Astrocyte (in vitro differentiated cells and primary cell): ENCODE results near the gene TEKT2. TPM values are rescaled to one million over a fixed set of nuclear protein-coding genes. Genes with fewer than 3 reads are reported as not detected.

Experiments used
- DNase-seq: peaks from one replicate; pipeline ENCODE4 v3.0.0-alpha.2; 2010; ENCODE audit warnings: low read depth
- FAIRE-seq: peaks from 2 replicates; lab custom pipeline; 2011; peaks lifted over from hg19 to GRCh38; lab: Jason Lieb, UNC
- H2AFZ ChIP-seq: 2 replicates; pipeline ENCODE4 v1.6.0; 2012; ENCODE audit warnings: low read depth, low read length, inconsistent platforms
- H3K27ac ChIP-seq: 2 replicates; pipeline ENCODE4 v1.5.1; 2011; ENCODE audit warnings: low read depth, low read length, inconsistent platforms
- H3K27me3 ChIP-seq: 2 replicates; pipeline ENCODE4 v1.6.0; 2011; ENCODE audit warnings: low read length, inconsistent platforms; ENCODE audit not compliant: insufficient read depth
- H3K36me3 ChIP-seq: 2 replicates; pipeline ENCODE4 v1.5.1; 2011; ENCODE audit warnings: low read length, inconsistent platforms; ENCODE audit not compliant: insufficient read depth
- H3K4me1 ChIP-seq: 2 replicates; pipeline ENCODE4 v1.5.1; 2011; ENCODE audit warnings: low read length, inconsistent platforms; ENCODE audit not compliant: insufficient read depth
- H3K4me2 ChIP-seq: 2 replicates; pipeline ENCODE4 v1.6.0; 2012; ENCODE audit warnings: low read length, inconsistent platforms
- H3K4me3 ChIP-seq: 2 replicates; pipeline ENCODE4 v1.5.1; 2011; ENCODE audit warnings: low read depth, mild to moderate bottlenecking, low read length, inconsistent platforms; ENCODE audit not compliant: insufficient read depth
- H3K79me2 ChIP-seq: 2 replicates; pipeline ENCODE4 v1.6.0; 2012; ENCODE audit warnings: mild to moderate bottlenecking, low read length, inconsistent platforms; ENCODE audit not compliant: insufficient read depth
- H3K9ac ChIP-seq: 2 replicates; pipeline ENCODE4 v1.6.0; 2012; ENCODE audit warnings: mild to moderate bottlenecking, low read length, inconsistent platforms
- H3K9me3 ChIP-seq: 2 replicates; pipeline ENCODE4 v1.5.1; 2012; ENCODE audit warnings: low read depth, mild to moderate bottlenecking, low read length, inconsistent platforms; ENCODE audit not compliant: insufficient read depth
- H4K20me1 ChIP-seq: 2 replicates; pipeline ENCODE4 v1.6.0; 2012; ENCODE audit warnings: low read length, inconsistent platforms; ENCODE audit not compliant: insufficient read depth
- H3K27ac Mint-ChIP-seq: one replicate; pipeline ENCODE4 v1.8.0; 2021; ENCODE audit warnings: mild to moderate bottlenecking, mixed read lengths; ENCODE audit not compliant: unreplicated experiment
- H3K27me3 Mint-ChIP-seq: one replicate; pipeline ENCODE4 v1.8.0; 2021; ENCODE audit warnings: low read depth, mixed read lengths; ENCODE audit not compliant: unreplicated experiment
- H3K36me3 Mint-ChIP-seq: one replicate; pipeline ENCODE4 v1.8.0; 2021; ENCODE audit warnings: low read depth, mixed read lengths; ENCODE audit not compliant: unreplicated experiment
- H3K4me1 Mint-ChIP-seq: one replicate; pipeline ENCODE4 v1.8.0; 2021; ENCODE audit warnings: low read depth, mixed read lengths; ENCODE audit not compliant: unreplicated experiment
- H3K4me3 Mint-ChIP-seq: one replicate; pipeline ENCODE4 v1.8.0; 2021; ENCODE audit warnings: mild to moderate bottlenecking, moderate library complexity, mixed read lengths; ENCODE audit not compliant: unreplicated experiment
- H3K9me3 Mint-ChIP-seq: one replicate; pipeline ENCODE4 v1.8.0; 2021; ENCODE audit warnings: mild to moderate bottlenecking, mixed read lengths; ENCODE audit not compliant: unreplicated experiment
- EZH2 ChIP-seq: IDR thresholded peaks from 2 replicates; pipeline ENCODE4 v1.6.1; 2012; ENCODE audit warnings: mild to moderate bottlenecking, low read length, inconsistent platforms; ENCODE audit not compliant: insufficient read depth
- total RNA-seq: library from RNA; stranded (reverse); gene quantifications from 2 replicates; pipeline ENCODE4 v1.2.1, GENCODE V29; 2021
- TF ChIP-seq, protein P1 (sequence below): IDR thresholded peaks from 2 replicates; pipeline ENCODE4 v1.5.1; 2011; ENCODE audit warnings: low read depth, mild to moderate bottlenecking, inconsistent platforms, low read length, moderate library complexity; ENCODE audit not compliant: insufficient read depth

TEKT2 gene
- total RNA-seq, 1 donor from 2014 or later, result 0.39 TPM

DNA sequence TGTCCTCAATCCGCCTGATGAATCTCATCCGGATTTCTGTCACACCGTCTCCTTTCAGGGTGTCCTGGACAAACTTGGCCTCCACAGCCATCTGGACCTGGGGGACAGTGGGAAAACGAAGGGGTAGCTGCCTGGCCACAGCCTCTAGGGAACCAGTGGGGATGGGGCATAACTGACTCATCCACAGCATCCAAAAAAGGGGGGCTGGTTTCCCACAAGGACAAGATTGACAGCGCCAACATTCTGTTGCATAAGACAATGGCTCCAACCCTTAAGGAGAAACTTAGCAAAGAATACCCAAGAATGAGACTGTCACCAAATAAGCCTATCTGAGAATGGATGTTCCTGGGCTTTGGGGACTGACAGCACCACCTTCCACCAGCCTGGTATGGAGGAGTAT, 53.3 kb downstream of the TEKT2 start:
- Histone ChIP-seq H3K36me3 (peaks cover 22% of the 10 kb centered on the region), H3K27me3 (no peaks in the 10 kb centered on the region), H3K27ac (peak overlapping the region; percentile 60), H4K20me1 (peaks cover 12% of the 10 kb centered on the region), H3K4me1 (peaks cover 52% of the 10 kb centered on the region), H2AFZ (no peak overlapping the region), H3K4me3 (no peak overlapping the region), H3K9ac (peak overlapping the region; percentile 45), H3K9me3 (no peaks in the 10 kb centered on the region), H3K79me2 (peaks cover 35% of the 10 kb centered on the region), H3K4me2 (no peak overlapping the region)
- no peak overlapping the region for H3K27ac Mint-ChIP-seq
- H3K4me3 Mint-ChIP-seq, result peak overlapping the region; percentile 40
- no peak for TF ChIP-seq EZH2
- TF ChIP-seq, protein P1, sequence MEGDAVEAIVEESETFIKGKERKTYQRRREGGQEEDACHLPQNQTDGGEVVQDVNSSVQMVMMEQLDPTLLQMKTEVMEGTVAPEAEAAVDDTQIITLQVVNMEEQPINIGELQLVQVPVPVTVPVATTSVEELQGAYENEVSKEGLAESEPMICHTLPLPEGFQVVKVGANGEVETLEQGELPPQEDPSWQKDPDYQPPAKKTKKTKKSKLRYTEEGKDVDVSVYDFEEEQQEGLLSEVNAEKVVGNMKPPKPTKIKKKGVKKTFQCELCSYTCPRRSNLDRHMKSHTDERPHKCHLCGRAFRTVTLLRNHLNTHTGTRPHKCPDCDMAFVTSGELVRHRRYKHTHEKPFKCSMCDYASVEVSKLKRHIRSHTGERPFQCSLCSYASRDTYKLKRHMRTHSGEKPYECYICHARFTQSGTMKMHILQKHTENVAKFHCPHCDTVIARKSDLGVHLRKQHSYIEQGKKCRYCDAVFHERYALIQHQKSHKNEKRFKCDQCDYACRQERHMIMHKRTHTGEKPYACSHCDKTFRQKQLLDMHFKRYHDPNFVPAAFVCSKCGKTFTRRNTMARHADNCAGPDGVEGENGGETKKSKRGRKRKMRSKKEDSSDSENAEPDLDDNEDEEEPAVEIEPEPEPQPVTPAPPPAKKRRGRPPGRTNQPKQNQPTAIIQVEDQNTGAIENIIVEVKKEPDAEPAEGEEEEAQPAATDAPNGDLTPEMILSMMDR, result no peak
- peaks cover 17% of the 10 kb centered on the region for H3K36me3 Mint-ChIP-seq
- H3K27me3 Mint-ChIP-seq, result no peaks in the 10 kb centered on the region
- H3K4me1 Mint-ChIP-seq, result peaks cover 31% of the 10 kb centered on the region
- DNase-seq (no peak), FAIRE-seq (no peak)
- H3K9me3 Mint-ChIP-seq, result no peaks in the 10 kb centered on the region

DNA sequence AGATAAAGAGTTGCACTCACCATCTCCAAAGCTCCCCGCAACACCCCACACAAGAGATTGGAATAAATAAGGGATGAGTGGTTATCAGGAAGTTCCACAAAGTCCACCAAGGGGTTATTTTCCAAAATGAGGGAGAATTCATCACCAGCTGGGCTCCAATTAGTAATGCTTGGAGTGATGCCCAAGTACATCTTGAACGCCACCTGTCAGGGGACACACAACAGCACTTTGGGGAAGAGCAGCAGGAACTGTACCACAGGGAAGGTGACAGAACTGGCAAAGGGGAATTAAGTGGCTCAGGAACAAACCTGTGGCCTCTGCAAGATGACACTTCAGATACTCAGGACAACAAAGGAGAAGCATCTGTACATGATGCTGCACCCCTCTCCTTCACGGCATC, 53.9 kb downstream of the TEKT2 start:
- Histone ChIP-seq H3K36me3 (peaks cover 22% of the 10 kb centered on the region), H3K4me3 (no peak overlapping the region), H2AFZ (no peak overlapping the region), H3K4me2 (no peak overlapping the region), H3K4me1 (peaks cover 52% of the 10 kb centered on the region), H3K27ac (no peak overlapping the region), H3K9me3 (no peaks in the 10 kb centered on the region), H3K79me2 (peaks cover 40% of the 10 kb centered on the region), H3K27me3 (no peaks in the 10 kb centered on the region), H4K20me1 (peaks cover 18% of the 10 kb centered on the region), H3K9ac (no peak overlapping the region)
- H3K27me3 Mint-ChIP-seq, result no peaks in the 10 kb centered on the region
- H3K4me1 Mint-ChIP-seq, result peaks cover 31% of the 10 kb centered on the region
- no peak overlapping the region for H3K4me3 Mint-ChIP-seq
- no peaks in the 10 kb centered on the region for H3K9me3 Mint-ChIP-seq
- no peak for DNase-seq
- H3K36me3 Mint-ChIP-seq, result peaks cover 17% of the 10 kb centered on the region
- TF ChIP-seq, protein P1, result no peak
- no peak for TF ChIP-seq EZH2
- no peak overlapping the region for H3K27ac Mint-ChIP-seq
- FAIRE-seq, result no peak

Other genes with a start within 250 kb of the TEKT2 start
- 34.1 and 35.1 TPM in 2 replicates for gene AGO1, start 200.9 kb upstream of the TEKT2 start, total RNA-seq
- gene AGO3, start 153.0 kb upstream of the TEKT2 start, total RNA-seq, result 26.5 and 27.0 TPM in 2 replicates
- 28.7 and 32.2 TPM in 2 replicates for gene ADPRS, start 4.8 kb downstream of the TEKT2 start, total RNA-seq
- 3.4 and 10.8 TPM in 2 replicates for gene COL8A2, start 41.1 kb downstream of the TEKT2 start, total RNA-seq
- 87.1 and 87.6 TPM in 2 replicates for gene TRAPPC3, start 65.4 kb downstream of the TEKT2 start, total RNA-seq
- 259 and 271 TPM in 2 replicates for gene MAP7D1, start 72.1 kb downstream of the TEKT2 start, total RNA-seq
- gene THRAP3, start 140.3 kb downstream of the TEKT2 start, total RNA-seq, result 109 and 110 TPM in 2 replicates
- gene SH3D21, start 222.3 kb downstream of the TEKT2 start, total RNA-seq, result 13.6 and 16.3 TPM in 2 replicates
- gene EVA1B, start 239.6 kb downstream of the TEKT2 start, total RNA-seq, result 57.3 and 63.0 TPM in 2 replicates